ENCODE results near the gene PRELID3B.
"Not testable (repeated sequence)": the region's sequence is repeated elsewhere in the genome, so short reads cannot be mapped to it uniquely, and the experiment has no call there.

PRELID3B gene

GRCh38 chr20:59013031-59013951, 29.3 kb downstream of the PRELID3B start:
- in situ Hi-C loops (cut with HindIII; ENCODE audit: low sequenced_read_pairs) = no loop called here

DNA sequence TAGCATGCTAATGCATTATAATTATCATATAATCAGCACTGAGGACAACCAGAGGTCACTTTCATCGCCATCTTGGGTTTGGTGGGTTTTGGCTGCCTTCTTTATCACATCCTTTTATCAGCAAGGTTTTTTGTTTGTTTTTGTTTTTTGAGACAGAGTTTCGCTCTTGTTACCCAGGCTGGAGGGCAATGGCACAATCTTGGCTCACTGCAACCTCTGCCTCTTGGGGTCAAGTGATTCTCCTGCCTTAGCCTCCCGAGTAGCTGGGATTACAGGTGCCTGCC, 30.8 kb downstream of the PRELID3B start:
- in situ Hi-C loops (cut with HindIII; ENCODE audit: low sequenced_read_pairs) = not testable (repeated sequence)

GRCh38 chr20:59010995-59011873, 31.4 kb downstream of the PRELID3B start:
- in situ Hi-C loops (cut with HindIII; ENCODE audit: low sequenced_read_pairs) = no loop called here

- in situ Hi-C loops (cut with HindIII; ENCODE audit: low sequenced_read_pairs) = no loop called here
Measured at GRCh38 chr20:59010321-59010994, 32.1 kb downstream of the PRELID3B start.

GRCh38 chr20:59008715-59009336, 33.8 kb downstream of the PRELID3B start:
- in situ Hi-C loops (cut with HindIII; ENCODE audit: low sequenced_read_pairs) = loop anchor here (5.0 kb wide), 1 partner anchor 67 kb away; no protein-coding TSS in a partner anchor

GRCh38 chr20:59007665-59008511, 34.7 kb downstream of the PRELID3B start:
- in situ Hi-C loops (cut with HindIII; ENCODE audit: low sequenced_read_pairs) = loop anchor here (5.0 kb wide), 1 partner anchor 66 kb away; no protein-coding TSS in a partner anchor

GRCh38 chr20:59006864-59007664, 35.5 kb downstream of the PRELID3B start, which contains the start of gene CTSZ:
TSS of gene CTSZ (minus strand) at chr20:59007254. CDS start at chr20:59007128, 126 bp downstream.
- in situ Hi-C loops (cut with HindIII; ENCODE audit: low sequenced_read_pairs) = loop anchor here (5.0 kb wide), 1 partner anchor 65 kb away; no protein-coding TSS in a partner anchor

- in situ Hi-C loops (cut with HindIII; ENCODE audit: low sequenced_read_pairs) = loop anchor here (5.0 kb wide), 1 partner anchor 64 kb away; no protein-coding TSS in a partner anchor
Measured at GRCh38 chr20:59006167-59006863, 36.3 kb downstream of the PRELID3B start.

GRCh38 chr20:59005523-59006166, 36.9 kb downstream of the PRELID3B start:
- in situ Hi-C loops (cut with HindIII; ENCODE audit: low sequenced_read_pairs) = loop anchor here (5.0 kb wide), 1 partner anchor 63 kb away; no protein-coding TSS in a partner anchor

DNA sequence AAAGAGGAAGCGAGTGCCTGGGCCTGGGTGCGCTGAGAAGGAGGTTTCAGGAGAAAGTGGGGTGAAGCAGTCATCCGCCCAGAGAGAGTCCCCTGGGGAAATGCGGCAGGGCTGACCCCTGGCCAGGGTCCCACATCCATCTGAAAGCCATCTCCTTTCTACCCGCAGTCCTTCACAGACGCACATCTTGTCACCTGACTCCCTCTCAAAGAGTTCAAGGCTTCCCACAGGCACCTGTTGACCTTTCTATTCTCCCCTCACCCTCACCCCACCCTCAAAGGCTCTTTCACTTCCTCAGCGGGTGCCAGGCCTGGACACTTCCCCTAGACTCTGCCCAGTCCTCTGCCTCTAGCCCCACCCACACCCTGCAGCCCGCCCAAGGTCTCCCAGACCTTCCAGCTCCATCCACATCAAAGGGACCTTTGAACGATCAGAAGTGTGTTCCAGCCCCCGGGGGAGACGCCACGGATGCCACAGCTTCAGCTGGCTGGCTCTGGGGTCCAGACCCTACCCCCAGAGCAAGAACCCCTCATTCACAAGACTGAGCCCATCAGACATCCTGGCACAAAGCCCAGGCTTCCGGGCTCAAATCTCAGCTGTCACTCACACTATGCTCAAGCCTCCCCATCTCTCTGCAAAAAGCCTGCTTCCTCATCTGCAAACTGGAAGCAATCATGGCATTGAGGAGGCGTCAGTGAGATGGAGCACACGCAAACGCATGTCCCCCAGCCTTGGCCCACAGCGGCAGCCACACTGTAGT, 37.6 kb downstream of the PRELID3B start:
- in situ Hi-C loops (cut with HindIII; ENCODE audit: low sequenced_read_pairs) = loop anchor here (5.0 kb wide), 1 partner anchor 63 kb away; no protein-coding TSS in a partner anchor

DNA sequence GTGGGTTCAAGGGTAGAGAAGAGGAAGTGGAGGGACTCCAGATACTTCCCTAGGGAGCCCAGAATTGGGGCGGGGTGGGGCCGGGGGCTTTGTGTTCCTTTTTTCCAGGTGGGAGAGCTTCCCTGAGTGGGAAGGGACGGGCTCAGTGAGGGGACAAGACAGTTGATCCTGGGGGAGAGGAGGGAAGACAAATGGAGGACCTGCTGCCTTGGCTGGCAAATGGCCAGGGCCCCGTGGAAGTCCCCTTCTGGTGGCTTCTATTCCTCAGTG, 38.2 kb downstream of the PRELID3B start:
- in situ Hi-C loops (cut with HindIII; ENCODE audit: low sequenced_read_pairs) = no loop called here

DNA sequence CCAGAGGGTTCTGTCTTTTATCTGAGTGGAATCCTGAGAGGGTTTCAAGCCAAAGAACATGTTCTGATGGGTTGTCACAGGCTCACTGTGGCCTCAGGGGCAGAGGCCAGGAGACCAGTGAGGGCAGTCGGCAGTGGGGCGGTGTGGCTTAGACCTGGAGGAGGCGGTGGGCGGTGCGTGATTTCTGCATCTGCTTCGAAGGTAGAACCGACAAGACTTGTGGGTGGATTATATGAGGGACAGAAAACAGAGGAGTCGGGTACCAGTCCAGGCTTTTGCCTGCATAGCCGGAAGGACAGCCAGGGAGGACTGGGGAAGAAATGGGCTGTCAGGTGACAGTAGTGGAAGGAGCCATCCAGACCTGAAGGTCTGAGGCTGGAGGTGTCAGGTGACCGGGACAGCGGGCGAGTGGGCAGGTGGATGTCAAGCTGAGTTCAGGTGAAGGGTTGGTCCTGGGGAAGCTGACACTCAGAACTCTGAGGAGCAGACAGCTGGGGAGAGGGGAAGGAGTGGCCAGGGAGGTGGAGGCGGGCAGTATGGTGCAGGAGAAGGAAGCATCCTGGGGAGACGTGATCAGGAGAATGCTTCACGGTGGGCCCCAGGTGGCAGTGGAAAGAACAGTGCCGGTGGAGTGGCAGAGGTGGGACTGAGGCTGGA, 38.6 kb downstream of the PRELID3B start:
- in situ Hi-C loops (cut with HindIII; ENCODE audit: low sequenced_read_pairs) = no loop called here

DNA sequence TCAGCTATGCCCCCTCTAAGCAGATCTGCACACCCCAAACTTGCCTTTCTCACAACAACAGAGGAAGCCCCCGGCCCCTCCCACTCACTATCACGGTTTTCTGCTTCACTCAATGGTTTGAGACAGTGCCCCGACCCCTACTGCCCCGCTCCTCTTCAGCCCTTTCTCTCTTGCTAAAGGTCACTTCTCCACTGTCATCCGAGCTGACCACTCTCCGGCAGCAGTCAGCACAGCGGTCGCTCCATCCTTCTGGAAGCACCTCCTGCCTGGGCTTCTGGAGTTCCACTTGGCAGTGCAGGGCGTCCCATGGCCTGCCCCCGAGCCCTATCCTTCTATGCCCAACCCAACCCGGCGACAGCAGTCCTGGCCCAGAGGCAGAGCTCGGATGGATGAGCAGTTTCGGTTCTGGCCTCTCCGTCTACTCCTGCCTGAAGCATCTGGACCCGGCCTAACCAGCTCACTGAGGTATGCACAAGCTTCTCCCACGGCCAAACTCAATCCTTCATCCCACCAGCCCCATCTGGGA, 39.6 kb downstream of the PRELID3B start:
- in situ Hi-C loops (cut with HindIII; ENCODE audit: low sequenced_read_pairs) = no loop called here

- in situ Hi-C loops (cut with HindIII; ENCODE audit: low sequenced_read_pairs) = no loop called here
Measured at GRCh38 chr20:59002388-59002787, 40.2 kb downstream of the PRELID3B start.

- in situ Hi-C loops (cut with HindIII; ENCODE audit: low sequenced_read_pairs) = no loop called here
Measured at GRCh38 chr20:59001449-59002171, 41.0 kb downstream of the PRELID3B start.

- in situ Hi-C loops (cut with HindIII; ENCODE audit: low sequenced_read_pairs) = no loop called here
Measured at GRCh38 chr20:59001068-59001448, 41.5 kb downstream of the PRELID3B start.

Measured in DLD1 (cell line).